ENCODE results near the gene ENPEP. TPM values are rescaled to one million over a fixed set of nuclear protein-coding genes. Genes with fewer than 3 reads are reported as not detected.
"Not testable (repeated sequence)": the region's sequence is repeated elsewhere in the genome, so short reads cannot be mapped to it uniquely, and the experiment has no call there.

Gene ENPEP
- total and polyA plus RNA-seq, 9 of the 15 experiments (the other 6 are each of a cell fraction or from before 2014, with no cell fraction given), result 0.01 TPM; not detected in 7

DNA sequence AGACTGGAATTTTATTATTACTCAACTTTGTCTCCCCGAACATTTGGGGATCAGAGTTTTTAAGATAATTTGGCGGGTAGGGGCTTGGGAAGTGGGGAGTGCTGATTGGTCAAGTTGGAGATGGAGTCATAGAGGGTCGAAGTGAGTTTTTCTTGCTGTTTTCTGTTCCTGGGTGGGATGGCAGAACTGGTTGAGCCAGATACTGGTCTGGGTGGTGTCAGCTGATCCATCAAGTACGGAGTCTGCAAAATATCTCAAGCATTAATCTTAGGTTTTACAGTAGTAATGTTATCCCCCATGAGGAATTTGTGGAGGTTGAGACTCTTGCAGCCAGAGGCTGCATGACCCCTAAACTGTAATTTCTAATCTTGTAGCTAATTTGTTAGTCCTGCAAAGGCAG, 10.9 kb downstream of the ENPEP start:
- H3K27ac ChIP-seq (ENCODE audit: extremely low read depth, low read depth, low read length); H3K4me2 ChIP-seq (ENCODE audit: insufficient read depth, low read length); BruUV-seq (replicated peaks); in situ Hi-C loops (cut with MboI); H2AFZ ChIP-seq (ENCODE audit: low read depth, low read length); H3K79me2 ChIP-seq (ENCODE audit: control insufficient read depth, insufficient read depth, low read length); CTCF ChIA-PET (ENCODE audit: low intra/inter-chr PET ratio); FAIRE-seq; ATAC-seq; intact Hi-C loops (cut with micrococcal nuclease); H3K4me3 ChIP-seq; H4K20me1 ChIP-seq (replicated peaks; ENCODE audit: control insufficient read depth, insufficient read depth, low read length); POLR2A ChIA-PET; H3K9me1 ChIP-seq (ENCODE audit: control insufficient read depth, insufficient read depth, low read length); H3K36me3 ChIP-seq (ENCODE audit: control insufficient read depth, insufficient read depth, low read length); DNase-seq (ENCODE audit: extremely low read depth in 1 of 4, low spot score in 3 of 4); H3K9me3 ChIP-seq (replicated peaks; ENCODE audit: control insufficient read depth, insufficient read depth, low read depth, low read length); H3K27me3 ChIP-seq (ENCODE audit: control insufficient read depth in 2 of 2, insufficient read depth in 2 of 2, low read length in 2 of 2); H3K4me1 ChIP-seq (replicated peaks in 1 of 2; ENCODE audit: control insufficient read depth in 2 of 2, insufficient read depth in 2 of 2, low read length in 2 of 2); H3K9ac ChIP-seq (ENCODE audit: insufficient read depth in 1 of 2, low read depth in 2 of 2, low read length in 2 of 2): not testable (repeated sequence)
- WGBS (ENCODE audit: insufficient coverage, low coverage, missing lambda C conversion rate), result 2% methylated on average over 4 of the region's 4 CpGs

DNA sequence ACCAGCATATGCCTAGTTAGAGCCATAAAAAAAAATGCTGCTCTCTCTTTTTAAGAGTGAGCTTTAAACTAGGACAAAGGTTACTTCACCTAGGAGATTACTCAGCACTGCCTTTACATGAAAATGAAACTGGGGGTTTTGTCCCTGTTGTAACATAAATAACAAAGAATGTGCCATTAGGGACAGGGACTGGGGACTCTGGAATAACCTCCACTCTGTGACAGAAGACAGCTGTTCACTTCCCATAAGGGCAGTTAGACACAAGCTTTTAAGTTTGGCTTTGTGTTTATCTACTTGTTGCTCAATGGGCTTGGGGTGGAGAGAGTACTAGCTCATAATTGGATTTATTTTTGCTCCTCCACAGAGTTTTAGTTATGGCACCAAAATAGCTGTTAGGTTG, 11.9 kb downstream of the ENPEP start:
- POLR2A ChIA-PET, result interaction anchor here (1.6 kb wide), 1 partner anchor 16 kb away, joined by 3 read pairs; no protein-coding TSS in a partner anchor
- no peak overlapping the region for H3K27ac ChIP-seq (ENCODE audit: extremely low read depth, low read depth, low read length)
- in situ Hi-C loops (cut with MboI) (no loop called here), intact Hi-C loops (cut with micrococcal nuclease) (no loop called here)
- no peaks in the 10 kb centered on the region for H3K9me1 ChIP-seq (ENCODE audit: control insufficient read depth, insufficient read depth, low read length)
- H4K20me1 ChIP-seq (replicated peaks; ENCODE audit: control insufficient read depth, insufficient read depth, low read length), result no peaks in the 10 kb centered on the region
- H2AFZ ChIP-seq (ENCODE audit: low read depth, low read length), result no peak overlapping the region
- FAIRE-seq (no peak), DNase-seq (ENCODE audit: extremely low read depth in 1 of 4, low spot score in 3 of 4) (no peak), ATAC-seq (no peak)
- no peak overlapping the region for H3K4me3 ChIP-seq
- TF ChIP-seq KDM2B (CRISPR knock-in tag; IDR thresholded peaks at IDR 0.05) (no peak), EP300 (IDR thresholded peaks at IDR 0.05; ENCODE audit: low read length) (no peak), ZNF239 (CRISPR knock-in tag; IDR thresholded peaks at IDR 0.05) (no peak), ZNF133 (CRISPR knock-in tag; IDR thresholded peaks at IDR 0.05) (no peak), SIN3B (IDR thresholded peaks at IDR 0.05; ENCODE audit: low read depth) (no peak), ZNF778 (CRISPR knock-in tag; IDR thresholded peaks at IDR 0.05) (no peak), C11orf30 (IDR thresholded peaks at IDR 0.05; ENCODE audit: low read depth) (no peak), RFX5 (IDR thresholded peaks at IDR 0.05; ENCODE audit: low read depth, low read length) (no peak), ZNF12 (CRISPR knock-in tag; IDR thresholded peaks at IDR 0.05) (no peak), CHD4 (IDR thresholded peaks at IDR 0.05; ENCODE audit: insufficient read depth, insufficient replicate concordance, low read depth, low read length, poor library complexity, severe bottlenecking) (no peak), ZNF445 (CRISPR knock-in tag; IDR thresholded peaks at IDR 0.05; ENCODE audit: low read depth) (no peak), TCF3 (CRISPR knock-in tag; IDR thresholded peaks at IDR 0.05) (no peak), NCOA4 (IDR thresholded peaks at IDR 0.05; ENCODE audit: partially characterized antibody) (no peak), FOXM1 (IDR thresholded peaks at IDR 0.05; ENCODE audit: low read depth) (no peak), FOXM1 (CRISPR knock-in tag; IDR thresholded peaks at IDR 0.05; ENCODE audit: low read depth) (no peak)
- no peaks in the 10 kb centered on the region for H3K27me3 ChIP-seq (ENCODE audit: control insufficient read depth in 2 of 2, insufficient read depth in 2 of 2, low read length in 2 of 2)
- H3K4me1 ChIP-seq (replicated peaks in 1 of 2; ENCODE audit: control insufficient read depth in 2 of 2, insufficient read depth in 2 of 2, low read length in 2 of 2), result no peaks in the 10 kb centered on the region
- BruUV-seq (replicated peaks), result no TSS peak
- CTCF ChIA-PET (ENCODE audit: low intra/inter-chr PET ratio), result no interaction called here
- H3K79me2 ChIP-seq (ENCODE audit: control insufficient read depth, insufficient read depth, low read length), result no peaks in the 10 kb centered on the region
- H3K9ac ChIP-seq (ENCODE audit: insufficient read depth in 1 of 2, low read depth in 2 of 2, low read length in 2 of 2), result no peak overlapping the region
- H3K4me2 ChIP-seq (ENCODE audit: insufficient read depth, low read length), result no peak overlapping the region
- no peaks in the 10 kb centered on the region for H3K36me3 ChIP-seq (ENCODE audit: control insufficient read depth, insufficient read depth, low read length)
- H3K9me3 ChIP-seq (replicated peaks; ENCODE audit: control insufficient read depth, insufficient read depth, low read depth, low read length), result no peaks in the 10 kb centered on the region

All from K562 (cell line).